Measurements from ENCODE around the gene FLVCR2. TPM values are rescaled to one million over a fixed set of nuclear protein-coding genes. Genes with fewer than 3 reads are reported as not detected.

Gene FLVCR2
- total and polyA plus RNA-seq, 2 of the 13 experiments (the other 11 are each of a cell fraction or from before 2014, with no cell fraction given): 9.9 to 10.5 TPM

DNA sequence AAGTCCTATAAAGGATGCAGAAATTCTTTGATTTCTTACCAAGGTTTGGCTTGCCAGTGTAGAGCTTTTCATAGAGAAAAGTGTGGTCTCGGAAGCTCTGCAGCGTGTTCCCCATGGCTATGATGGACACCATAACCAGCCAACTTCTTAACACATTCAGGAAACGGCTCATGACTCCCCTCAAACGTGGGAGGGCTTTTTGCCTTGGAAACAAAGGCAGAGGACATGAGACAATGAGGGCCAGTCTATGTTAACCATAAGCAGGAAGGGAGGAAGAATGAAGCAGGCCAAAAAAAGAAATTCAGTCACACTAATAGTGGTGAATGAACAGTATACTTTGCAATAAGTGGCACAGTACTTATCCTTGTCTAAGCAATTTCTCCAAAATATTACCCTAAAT, 78.9 kb downstream of the FLVCR2 start (continued):
- no peak for TF ChIP-seq NFYC (CRISPR knock-in tag; IDR thresholded peaks at IDR 0.05)
- TF ChIP-seq CENPT (CRISPR knock-in tag; IDR thresholded peaks at IDR 0.05; ENCODE audit: low read depth): no peak
- TF ChIP-seq TP53 (CRISPR knock-in tag; conservative IDR thresholded peaks at IDR 0.05): no peak

- H3K4me2 ChIP-seq (ENCODE audit: low read depth, low read length): peak overlapping the region; percentile 88; the same call in 1 of the 2 replicates
- TF ChIP-seq, protein P1, sequence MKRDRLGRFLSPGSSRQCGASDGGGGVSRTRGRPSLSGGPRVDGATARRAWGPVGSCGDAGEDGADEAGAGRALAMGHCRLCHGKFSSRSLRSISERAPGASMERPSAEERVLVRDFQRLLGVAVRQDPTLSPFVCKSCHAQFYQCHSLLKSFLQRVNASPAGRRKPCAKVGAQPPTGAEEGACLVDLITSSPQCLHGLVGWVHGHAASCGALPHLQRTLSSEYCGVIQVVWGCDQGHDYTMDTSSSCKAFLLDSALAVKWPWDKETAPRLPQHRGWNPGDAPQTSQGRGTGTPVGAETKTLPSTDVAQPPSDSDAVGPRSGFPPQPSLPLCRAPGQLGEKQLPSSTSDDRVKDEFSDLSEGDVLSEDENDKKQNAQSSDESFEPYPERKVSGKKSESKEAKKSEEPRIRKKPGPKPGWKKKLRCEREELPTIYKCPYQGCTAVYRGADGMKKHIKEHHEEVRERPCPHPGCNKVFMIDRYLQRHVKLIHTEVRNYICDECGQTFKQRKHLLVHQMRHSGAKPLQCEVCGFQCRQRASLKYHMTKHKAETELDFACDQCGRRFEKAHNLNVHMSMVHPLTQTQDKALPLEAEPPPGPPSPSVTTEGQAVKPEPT (CRISPR knock-in tag; IDR thresholded peaks at IDR 0.05; ENCODE audit: low read depth): no peak
- TF ChIP-seq ZNF678 (CRISPR knock-in tag; IDR thresholded peaks at IDR 0.05) (no peak), ZMYM4 (CRISPR knock-in tag; IDR thresholded peaks at IDR 0.05) (no peak), ZNF768 (CRISPR knock-in tag; IDR thresholded peaks at IDR 0.05) (peak; percentile 85; the same call in 1 of the 2 replicates), ZNF570 (CRISPR knock-in tag; IDR thresholded peaks at IDR 0.05; ENCODE audit: borderline replicate concordance) (no peak), ZMYM3 (CRISPR knock-in tag; IDR thresholded peaks at IDR 0.05) (peak; percentile 65; the same call in 1 of the 2 replicates), ZNF720 (CRISPR knock-in tag; IDR thresholded peaks at IDR 0.05) (no peak), RCOR2 (CRISPR knock-in tag; IDR thresholded peaks at IDR 0.05) (peak; percentile 41; the same call in 1 of the 2 replicates), FOSL1 (CRISPR knock-in tag; IDR thresholded peaks at IDR 0.05; ENCODE audit: borderline replicate concordance) (no peak), NR1H2 (CRISPR knock-in tag; IDR thresholded peaks at IDR 0.05; ENCODE audit: borderline replicate concordance, low read depth) (no peak), ZNF331 (CRISPR knock-in tag; IDR thresholded peaks at IDR 0.05) (no peak), IKZF4 (CRISPR knock-in tag; IDR thresholded peaks at IDR 0.05; ENCODE audit: borderline replicate concordance, low read depth, not compliant biosample characterization) (no peak)
- H3K79me2 ChIP-seq (ENCODE audit: insufficient read depth, low read length): peaks cover 43% of the 10 kb centered on the region
- no TSS peak for BruUV-seq (replicated peaks)
- H3K4me3 ChIP-seq (replicated peaks in 1 of 3; ENCODE audit: insufficient read depth in 1 of 3, low read depth in 2 of 3, low read length in 3 of 3): peak overlapping the region in 1 of 3 experiments; percentile 11; a peak in 1 of 6 replicates
- ChIA-PET POLR2A (interaction anchor here (3.3 kb wide), 1 partner anchor 81 kb away, joined by 36 read pairs; the partner anchor contains the start of gene FLVCR2), CTCF (ENCODE audit: low intra/inter-chr PET ratio, low total read pairs) (no interaction called here)
- 95% methylated on average over 2 of the region's 2 CpGs for WGBS (ENCODE audit: low lambda C conversion rate)
- H3K27me3 ChIP-seq (ENCODE audit: control insufficient read depth in 1 of 2, insufficient read depth in 2 of 2, low read length in 2 of 2): no peaks in the 10 kb centered on the region; a peak in 1 of 5 replicates
- DNase-seq (ENCODE audit: low spot score) (no peak), ATAC-seq (no peak), FAIRE-seq (no peak)
- intact Hi-C loops (cut with micrococcal nuclease; ENCODE audit: unreplicated experiment) (no loop called here), in situ Hi-C loops (cut with HindIII; ENCODE audit: extremely low pct_ligation_motif_present, low pct_unique_long_range_greater_than_20kb) (no loop called here)
- no peak overlapping the region for H3K27ac ChIP-seq (ENCODE audit: extremely low read length, insufficient read depth, low read length)
- peaks cover 3 to 28% of the 10 kb centered on the region in 2 experiments for H3K36me3 ChIP-seq (replicated peaks in 1 of 2; ENCODE audit: control insufficient read depth in 1 of 2, insufficient read depth in 2 of 2, low read length in 2 of 2)
- no peaks in the 10 kb centered on the region for H3K9me3 ChIP-seq (ENCODE audit: low read length)
- H2AFZ ChIP-seq (ENCODE audit: low read length): no peak overlapping the region
- peak overlapping the region; percentile 19; the same call in 1 of the 2 replicates for H3K9ac ChIP-seq (ENCODE audit: insufficient read depth, low read depth, low read length)
- peaks cover 32% of the 10 kb centered on the region for H3K4me1 ChIP-seq (ENCODE audit: insufficient read depth, low read length)
- no peaks in the 10 kb centered on the region for H4K20me1 ChIP-seq (ENCODE audit: insufficient read depth, low read length)
Measured at GRCh38 chr14:75658957-75659356, 80.5 kb downstream of the FLVCR2 start.

Data from HepG2 (cell line).